ENCODE data around the gene TIGD4.

TIGD4 gene

GRCh38 chr4:152734015-152734698, 45.4 kb downstream of the TIGD4 start:
- DNase-seq = no peak
- Histone ChIP-seq H3K27ac (ENCODE audit: low read length) (no peak overlapping the region), H3K36me3 (ENCODE audit: insufficient read depth, low read length) (no peaks in the 10 kb centered on the region), H3K4me1 (ENCODE audit: insufficient read depth, low read length) (no peaks in the 10 kb centered on the region), H3K4me3 (ENCODE audit: low read depth in 1 of 2, low read length in 2 of 2) (no peak overlapping the region), H3K27me3 (ENCODE audit: insufficient read depth, low read length, poor library complexity) (no peaks in the 10 kb centered on the region), H4K20me1 (ENCODE audit: insufficient read depth, low read length) (no peaks in the 10 kb centered on the region), H3K9ac (ENCODE audit: low read depth, low read length) (no peak overlapping the region), H2AFZ (ENCODE audit: low read depth, low read length) (no peak overlapping the region), H3K79me2 (ENCODE audit: insufficient read depth, low read length) (no peaks in the 10 kb centered on the region), H3K9me3 (ENCODE audit: insufficient read depth, low read length, severe bottlenecking) (no peaks in the 10 kb centered on the region), H3K4me2 (ENCODE audit: insufficient read depth, low read length) (no peak overlapping the region)
- no peak for TF ChIP-seq EZH2 (IDR thresholded peaks at IDR 0.05; ENCODE audit: borderline replicate concordance, low read depth, low read length, severe bottlenecking)
- TF ChIP-seq, protein P1, sequence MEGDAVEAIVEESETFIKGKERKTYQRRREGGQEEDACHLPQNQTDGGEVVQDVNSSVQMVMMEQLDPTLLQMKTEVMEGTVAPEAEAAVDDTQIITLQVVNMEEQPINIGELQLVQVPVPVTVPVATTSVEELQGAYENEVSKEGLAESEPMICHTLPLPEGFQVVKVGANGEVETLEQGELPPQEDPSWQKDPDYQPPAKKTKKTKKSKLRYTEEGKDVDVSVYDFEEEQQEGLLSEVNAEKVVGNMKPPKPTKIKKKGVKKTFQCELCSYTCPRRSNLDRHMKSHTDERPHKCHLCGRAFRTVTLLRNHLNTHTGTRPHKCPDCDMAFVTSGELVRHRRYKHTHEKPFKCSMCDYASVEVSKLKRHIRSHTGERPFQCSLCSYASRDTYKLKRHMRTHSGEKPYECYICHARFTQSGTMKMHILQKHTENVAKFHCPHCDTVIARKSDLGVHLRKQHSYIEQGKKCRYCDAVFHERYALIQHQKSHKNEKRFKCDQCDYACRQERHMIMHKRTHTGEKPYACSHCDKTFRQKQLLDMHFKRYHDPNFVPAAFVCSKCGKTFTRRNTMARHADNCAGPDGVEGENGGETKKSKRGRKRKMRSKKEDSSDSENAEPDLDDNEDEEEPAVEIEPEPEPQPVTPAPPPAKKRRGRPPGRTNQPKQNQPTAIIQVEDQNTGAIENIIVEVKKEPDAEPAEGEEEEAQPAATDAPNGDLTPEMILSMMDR (IDR thresholded peaks at IDR 0.05; ENCODE audit: borderline replicate concordance, extremely low read depth, low read length, poor library complexity, severe bottlenecking) = no peak
- ATAC-seq (ENCODE audit: insufficient read depth, low read depth) = no peak

GRCh38 chr4:152731997-152732396, 47.5 kb downstream of the TIGD4 start:
- ATAC-seq (ENCODE audit: insufficient read depth, low read depth) = no peak
- Histone ChIP-seq H3K79me2 (ENCODE audit: insufficient read depth, low read length) (no peaks in the 10 kb centered on the region), H3K36me3 (ENCODE audit: insufficient read depth, low read length) (no peaks in the 10 kb centered on the region), H3K4me2 (ENCODE audit: insufficient read depth, low read length) (no peak overlapping the region), H2AFZ (ENCODE audit: low read depth, low read length) (no peak overlapping the region), H3K4me1 (ENCODE audit: insufficient read depth, low read length) (no peaks in the 10 kb centered on the region), H3K27ac (ENCODE audit: low read length) (no peak overlapping the region), H4K20me1 (ENCODE audit: insufficient read depth, low read length) (no peaks in the 10 kb centered on the region), H3K9ac (ENCODE audit: low read depth, low read length) (no peak overlapping the region), H3K9me3 (ENCODE audit: insufficient read depth, low read length, severe bottlenecking) (no peaks in the 10 kb centered on the region), H3K27me3 (ENCODE audit: insufficient read depth, low read length, poor library complexity) (no peaks in the 10 kb centered on the region), H3K4me3 (ENCODE audit: low read depth in 1 of 2, low read length in 2 of 2) (no peak overlapping the region)
- TF ChIP-seq, protein P1 (IDR thresholded peaks at IDR 0.05; ENCODE audit: borderline replicate concordance, extremely low read depth, low read length, poor library complexity, severe bottlenecking) = no peak
- TF ChIP-seq EZH2 (IDR thresholded peaks at IDR 0.05; ENCODE audit: borderline replicate concordance, low read depth, low read length, severe bottlenecking) = no peak
- no peak for DNase-seq

DNA sequence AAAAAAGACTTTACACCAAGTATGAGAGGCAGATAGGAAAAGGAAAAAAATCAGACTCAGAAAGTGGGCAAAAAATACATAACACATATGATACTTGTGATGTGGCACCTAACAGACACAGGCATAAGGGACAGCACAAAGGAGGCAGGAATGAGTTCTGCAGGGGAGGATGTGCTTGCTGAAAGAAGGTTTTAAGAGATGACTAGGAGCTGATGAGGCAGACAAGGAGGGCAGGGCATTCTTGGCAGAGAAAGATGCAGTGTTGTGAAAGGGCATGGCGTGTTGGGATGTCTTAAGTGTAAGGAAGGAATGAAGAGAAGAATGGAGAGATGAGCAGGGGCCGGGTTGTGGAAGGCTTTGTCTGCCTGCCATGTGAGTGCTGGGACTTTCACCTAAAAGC, 50.1 kb downstream of the TIGD4 start:
- no peaks in the 10 kb centered on the region for H3K4me1 ChIP-seq (ENCODE audit: insufficient read depth, low read length)
- no peaks in the 10 kb centered on the region for H3K9me3 ChIP-seq (ENCODE audit: insufficient read depth, low read length, severe bottlenecking)
- no peak overlapping the region for H3K9ac ChIP-seq (ENCODE audit: low read depth, low read length)
- H3K27me3 ChIP-seq (ENCODE audit: insufficient read depth, low read length, poor library complexity) = no peaks in the 10 kb centered on the region
- TF ChIP-seq EZH2 (IDR thresholded peaks at IDR 0.05; ENCODE audit: borderline replicate concordance, low read depth, low read length, severe bottlenecking) = no peak
- TF ChIP-seq, protein P1 (IDR thresholded peaks at IDR 0.05; ENCODE audit: borderline replicate concordance, extremely low read depth, low read length, poor library complexity, severe bottlenecking) = no peak
- H3K4me3 ChIP-seq (ENCODE audit: low read depth in 1 of 2, low read length in 2 of 2) = no peak overlapping the region
- H3K36me3 ChIP-seq (ENCODE audit: insufficient read depth, low read length) = no peaks in the 10 kb centered on the region
- H3K4me2 ChIP-seq (ENCODE audit: insufficient read depth, low read length) = no peak overlapping the region
- H3K79me2 ChIP-seq (ENCODE audit: insufficient read depth, low read length) = no peaks in the 10 kb centered on the region
- H4K20me1 ChIP-seq (ENCODE audit: insufficient read depth, low read length) = no peaks in the 10 kb centered on the region
- no peak for DNase-seq
- peak overlapping the region; percentile 45; the same call in 1 of the 2 replicates for H2AFZ ChIP-seq (ENCODE audit: low read depth, low read length)
- no peak overlapping the region for H3K27ac ChIP-seq (ENCODE audit: low read length)
- ATAC-seq (ENCODE audit: insufficient read depth, low read depth) = no peak
